Right atrium auricular region (tissue), 2 donors: ENCODE measurements around the gene NPIPB5. TPM values are rescaled to one million over a fixed set of nuclear protein-coding genes. Genes with fewer than 3 reads are reported as not detected.
"Not testable (repeated sequence)": the region's sequence is repeated elsewhere in the genome, so short reads cannot be mapped to it uniquely, and the experiment has no call there.

Experiments used
- DNase-seq: peaks from one replicate; pipeline ENCODE4 v3.0.0-alpha.2; 2019; ENCODE audit warnings: low spot score
- H3K27ac ChIP-seq, 2 donors: fragments of 200-600 bp; sonication (generic); 1 replicate in 1 of 2; 2 replicates in 1 of 2; pipeline ENCODE4 v1.5.1; 2016 to 2019
- H3K27me3 ChIP-seq, 2 donors: fragments of 200-600 bp; sonication (generic); one replicate each; pipeline versions ENCODE4 v1.5.1 to v1.6.0; 2017 to 2019
- H3K36me3 ChIP-seq: fragments of 200-600 bp; sonication (generic); one replicate; pipeline ENCODE4 v1.5.1; 2016
- H3K4me1 ChIP-seq, 2 donors: fragments of 200-600 bp; sonication (generic); one replicate each; pipeline versions ENCODE4 v1.5.1 to v1.6.0; 2017 to 2019
- H3K4me3 ChIP-seq, 2 donors: fragments of 200-600 bp; sonication (generic); 1 replicate in 1 of 2; 2 replicates in 1 of 2; pipeline ENCODE4 v1.5.1; 2017 to 2019; ENCODE audit warnings: mild to moderate bottlenecking in 1 of 2, moderate library complexity in 1 of 2
- H3K9me3 ChIP-seq, 2 donors: fragments of 200-600 bp; sonication (generic); one replicate each; pipeline ENCODE4 v1.5.1; 2019
- total RNA-seq, 2 donors: library from RNA; depleted of rRNA; stranded (reverse); fragments of >200 nt; gene quantifications; one replicate each; pipeline ENCODE4 v1.1.0, GENCODE V29; 2016

The NPIPB5 gene
- 10 to 100 TPM; 10.6 to 18.3 TPM for total RNA-seq

DNA sequence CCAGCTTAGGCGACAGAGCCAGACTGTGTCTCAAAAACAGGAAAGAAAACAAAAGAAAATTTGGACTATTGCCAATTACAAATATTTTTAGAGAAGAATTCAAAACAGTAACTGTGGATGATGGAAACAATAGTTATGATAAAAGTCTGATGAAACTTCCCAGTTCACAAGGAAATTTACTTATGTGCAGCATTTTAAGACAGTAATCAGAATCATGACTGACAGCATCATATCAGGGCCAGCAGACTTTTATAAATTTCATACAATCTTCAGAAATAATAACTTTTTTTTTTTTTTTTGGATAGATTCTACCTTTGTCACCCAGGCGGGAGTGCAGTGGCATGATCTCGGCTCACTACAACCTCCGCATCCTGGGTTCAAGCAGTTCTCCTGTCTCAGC lies at the start of gene NPIPB5:
Gene NPIPB5, plus strand, starts transcription at position 301 of the 400 bp plus-strand sequence. CDS start 2,911 bp downstream, outside the sequence.
- H3K4me1 ChIP-seq, H3K36me3 ChIP-seq, H3K27ac ChIP-seq, H3K4me3 ChIP-seq, H3K27me3 ChIP-seq, DNase-seq, H3K9me3 ChIP-seq: not testable (repeated sequence)

GRCh38 chr16:22468846-22469245 lies 41.8 kb upstream of the NPIPB5 start:
- DNase-seq = not testable (repeated sequence)

GRCh38 chr16:22537996-22538395 lies 27.3 kb downstream of the NPIPB5 start:
- H3K27me3 ChIP-seq, H3K36me3 ChIP-seq: not testable (repeated sequence)

More at GRCh38 chr16:22468846-22469245, 41.8 kb upstream of the NPIPB5 start:
- not testable (repeated sequence) for H3K4me3 ChIP-seq, H3K27ac ChIP-seq, H3K27me3 ChIP-seq, H3K9me3 ChIP-seq, H3K36me3 ChIP-seq, H3K4me1 ChIP-seq

DNA sequence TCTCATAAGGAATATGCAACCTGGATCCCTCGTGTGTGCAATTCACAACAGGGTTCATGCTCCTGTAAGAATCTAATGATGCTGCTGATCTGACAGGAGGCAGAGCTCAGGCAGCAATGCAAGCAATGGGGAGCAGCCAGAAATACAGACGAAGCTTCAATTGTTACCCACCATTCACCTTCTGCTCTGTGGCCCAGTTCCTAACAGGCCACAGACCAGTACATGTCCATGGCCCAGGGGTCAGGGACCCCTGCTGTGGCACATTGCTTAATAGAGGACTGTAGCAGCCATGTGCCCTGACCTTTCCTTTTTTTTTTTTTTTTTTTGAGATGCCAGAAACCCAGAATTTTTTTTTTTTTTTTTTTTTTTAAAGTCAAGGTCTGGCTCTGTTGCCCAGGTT lies 34.1 kb downstream of the NPIPB5 start:
- H3K4me3 ChIP-seq, H3K36me3 ChIP-seq, H3K27ac ChIP-seq, H3K27me3 ChIP-seq, DNase-seq, H3K9me3 ChIP-seq, H3K4me1 ChIP-seq: not testable (repeated sequence)

More at GRCh38 chr16:22537996-22538395, 27.3 kb downstream of the NPIPB5 start:
- H3K4me3 ChIP-seq, H3K27ac ChIP-seq, H3K4me1 ChIP-seq, H3K9me3 ChIP-seq, DNase-seq: not testable (repeated sequence)

DNA sequence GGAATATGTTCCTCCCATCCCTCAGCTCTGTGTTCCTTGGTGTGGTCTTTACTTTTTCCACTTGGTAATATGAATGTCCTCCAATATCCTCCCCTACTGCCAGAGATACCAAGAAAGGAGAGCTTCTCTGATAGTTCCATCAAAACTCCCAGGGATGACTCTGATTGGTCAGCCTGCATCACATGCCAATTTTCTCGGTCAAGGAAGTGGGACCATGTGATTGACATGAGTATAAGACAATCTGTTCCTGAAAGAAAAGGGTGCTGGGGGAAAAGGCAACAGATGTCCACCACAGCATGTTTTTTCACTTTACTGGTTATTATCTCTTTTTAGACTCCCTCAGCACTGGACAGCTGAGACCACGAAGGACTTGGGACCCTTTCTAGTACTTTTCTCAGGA lies 35.9 kb downstream of the NPIPB5 start:
- not testable (repeated sequence) for H3K27ac ChIP-seq, H3K27me3 ChIP-seq, H3K4me3 ChIP-seq, H3K36me3 ChIP-seq, DNase-seq, H3K4me1 ChIP-seq, H3K9me3 ChIP-seq

DNA sequence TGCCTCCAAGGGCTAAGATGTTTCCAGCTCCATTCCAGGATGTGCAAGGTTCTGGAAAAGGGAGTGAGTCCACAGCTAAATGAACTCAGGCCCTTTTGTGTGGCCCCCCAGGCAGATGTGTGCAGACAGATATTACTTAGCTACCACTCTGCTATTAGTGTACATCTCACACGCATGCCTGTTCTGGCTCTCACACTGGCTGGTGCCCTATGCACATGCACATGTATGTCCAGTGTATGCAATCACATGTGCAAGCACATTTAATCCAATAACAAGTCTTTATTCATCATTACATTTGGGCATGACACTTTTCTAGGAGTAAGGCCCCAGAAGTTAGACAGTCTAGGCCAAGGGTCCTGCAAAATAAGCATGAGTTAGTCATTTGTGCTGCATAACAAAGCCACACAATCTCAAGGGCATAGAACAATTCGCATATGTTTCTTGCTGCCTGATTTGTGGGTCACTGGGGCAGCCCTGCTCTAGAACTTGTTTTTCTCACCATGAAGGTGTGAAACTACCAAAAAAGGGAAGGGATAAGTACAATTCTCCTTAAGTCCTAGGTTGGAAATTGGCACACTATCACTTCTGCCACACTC lies 36.6 kb downstream of the NPIPB5 start:
- H3K9me3 ChIP-seq, H3K36me3 ChIP-seq, DNase-seq, H3K4me3 ChIP-seq, H3K27me3 ChIP-seq, H3K4me1 ChIP-seq, H3K27ac ChIP-seq: not testable (repeated sequence)

DNA sequence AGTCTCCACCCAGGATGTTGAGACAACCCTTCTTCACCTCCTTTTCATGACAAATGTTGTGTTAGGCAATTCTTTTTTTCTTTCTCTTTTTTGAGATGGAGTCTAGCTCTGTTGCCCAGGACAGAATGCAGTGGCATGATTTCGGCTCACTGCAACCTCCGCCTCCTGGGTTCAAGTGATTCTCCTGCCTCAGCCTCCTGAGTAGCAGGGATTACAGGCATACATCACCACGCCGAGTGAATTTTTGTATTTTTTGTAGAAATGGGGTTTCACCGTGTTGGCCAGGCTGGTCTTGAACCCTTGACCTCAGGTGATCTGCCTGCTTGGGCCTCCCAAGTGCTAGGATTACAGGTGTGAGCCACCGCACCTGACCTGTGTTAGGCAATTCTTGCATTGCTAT lies 39.2 kb downstream of the NPIPB5 start:
- not testable (repeated sequence) for H3K27me3 ChIP-seq, H3K36me3 ChIP-seq, H3K27ac ChIP-seq, H3K4me1 ChIP-seq, H3K9me3 ChIP-seq, H3K4me3 ChIP-seq, DNase-seq

GRCh38 chr16:22551143-22551542 lies 40.5 kb downstream of the NPIPB5 start:
- not testable (repeated sequence) for H3K27me3 ChIP-seq

GRCh38 chr16:22551651-22552050 lies 41.0 kb downstream of the NPIPB5 start:
- not testable (repeated sequence) for DNase-seq, H3K9me3 ChIP-seq

More at GRCh38 chr16:22551143-22551542, 40.5 kb downstream of the NPIPB5 start:
- H3K9me3 ChIP-seq, H3K36me3 ChIP-seq, DNase-seq, H3K27ac ChIP-seq, H3K4me3 ChIP-seq, H3K4me1 ChIP-seq: not testable (repeated sequence)

GRCh38 chr16:22556759-22557158 lies 46.1 kb downstream of the NPIPB5 start:
- not testable (repeated sequence) for H3K27ac ChIP-seq, H3K27me3 ChIP-seq, H3K4me1 ChIP-seq, H3K9me3 ChIP-seq, H3K36me3 ChIP-seq, DNase-seq, H3K4me3 ChIP-seq

More at GRCh38 chr16:22551651-22552050, 41.0 kb downstream of the NPIPB5 start:
- not testable (repeated sequence) for H3K36me3 ChIP-seq, H3K4me3 ChIP-seq, H3K4me1 ChIP-seq, H3K27me3 ChIP-seq, H3K27ac ChIP-seq

Other genes starting within 250 kb of the NPIPB5 start
- gene POLR3E, start 213.5 kb upstream of the NPIPB5 start, total RNA-seq = 10 to 100 TPM; 30.3 to 31.1 TPM
- 10 to 100 TPM in 1 of 2 donors, 1 to 10 TPM in 1; 7.2 to 16.1 TPM for gene CDR2, start 136.3 kb upstream of the NPIPB5 start, total RNA-seq